Measurements from ENCODE around the gene CST1.
"Not testable (repeated sequence)": the region's sequence is repeated elsewhere in the genome, so short reads cannot be mapped to it uniquely, and the experiment has no call there.

CST1 gene

GRCh38 chr20:23750786-23751185 is at the start of gene CST1:
Gene CST1 (minus strand): TSS chr20:23750935. CDS start chr20:23750866, 69 bp downstream.
- not testable (repeated sequence) for DNase-seq (ENCODE audit: low spot score)

- DNase-seq (ENCODE audit: low spot score), result peak; percentile 46
Measured at GRCh38 chr20:23799216-23799847, 48.6 kb upstream of the CST1 start.

GRCh38 chr20:23795526-23795925 is 44.8 kb upstream of the CST1 start:
- DNase-seq (ENCODE audit: low spot score), result no peak

GRCh38 chr20:23794841-23795240 is 44.1 kb upstream of the CST1 start:
- DNase-seq (ENCODE audit: low spot score), result no peak

GRCh38 chr20:23794065-23794464 is 43.3 kb upstream of the CST1 start:
- DNase-seq (ENCODE audit: low spot score), result no peak

GRCh38 chr20:23783447-23783846 is 32.7 kb upstream of the CST1 start:
- no peak for DNase-seq (ENCODE audit: low spot score)

- DNase-seq (ENCODE audit: low spot score), result peak; percentile 44
Measured at GRCh38 chr20:23782366-23782983, 31.7 kb upstream of the CST1 start.

GRCh38 chr20:23778676-23779075 is 27.9 kb upstream of the CST1 start:
- not testable (repeated sequence) for DNase-seq (ENCODE audit: low spot score)

- not testable (repeated sequence) for DNase-seq (ENCODE audit: low spot score)
Measured at GRCh38 chr20:23777380-23777779, 26.6 kb upstream of the CST1 start.

GRCh38 chr20:23776067-23776771 is 25.5 kb upstream of the CST1 start:
- DNase-seq (ENCODE audit: low spot score), result peak; percentile 23

GRCh38 chr20:23774081-23774480 is 23.3 kb upstream of the CST1 start:
- DNase-seq (ENCODE audit: low spot score), result no peak

GRCh38 chr20:23773579-23773978 is 22.8 kb upstream of the CST1 start:
- no peak for DNase-seq (ENCODE audit: low spot score)

- DNase-seq (ENCODE audit: low spot score), result no peak
Measured at GRCh38 chr20:23773127-23773526, 22.4 kb upstream of the CST1 start.

- no peak for DNase-seq (ENCODE audit: low spot score)
Measured at GRCh38 chr20:23772074-23772473, 21.3 kb upstream of the CST1 start.

GRCh38 chr20:23770384-23770783 is 19.6 kb upstream of the CST1 start:
- DNase-seq (ENCODE audit: low spot score), result no peak

- not testable (repeated sequence) for DNase-seq (ENCODE audit: low spot score)
Measured at GRCh38 chr20:23768520-23768919, 17.8 kb upstream of the CST1 start.

- DNase-seq (ENCODE audit: low spot score), result no peak
Measured at GRCh38 chr20:23766531-23766930, 15.8 kb upstream of the CST1 start.

- DNase-seq (ENCODE audit: low spot score), result no peak
Measured at GRCh38 chr20:23765578-23765977, 14.8 kb upstream of the CST1 start.

GRCh38 chr20:23764630-23765029 is 13.9 kb upstream of the CST1 start:
- DNase-seq (ENCODE audit: low spot score), result not testable (repeated sequence)

- DNase-seq (ENCODE audit: low spot score), result no peak
Measured at GRCh38 chr20:23763345-23763744, 12.6 kb upstream of the CST1 start.

- no peak for DNase-seq (ENCODE audit: low spot score)
Measured at GRCh38 chr20:23759306-23759940, 8.7 kb upstream of the CST1 start.

- DNase-seq (ENCODE audit: low spot score), result not testable (repeated sequence)
Measured at GRCh38 chr20:23756792-23757191, 6.1 kb upstream of the CST1 start.

GRCh38 chr20:23755131-23755611 is 4.4 kb upstream of the CST1 start:
- DNase-seq (ENCODE audit: low spot score), result peak; percentile 72

Measured in kidney tubule cell (primary cell).